OCI-LY3 (cell line): ENCODE data around the gene PIK3CA.

ENCODE experiments used
- H2AFZ ChIP-seq: fragments of 200-600, 300-600 bp; shearing (Covaris generic); 2 replicates; pipeline ENCODE4 v1.6.0; 2014; ENCODE audit warnings: antibody characterized with exemption, low read depth, low read length
- H3K27ac ChIP-seq: fragments of 200-600, 300-600 bp; sonication (generic); 2 replicates; pipeline ENCODE4 v1.5.1; 2014; ENCODE audit warnings: mild to moderate bottlenecking, low read length, moderate library complexity, mixed read lengths
- H3K27me3 ChIP-seq: fragments of 200-600, 300-600 bp; sonication (generic); 2 replicates; pipeline ENCODE4 v1.6.1; 2014; ENCODE audit warnings: low read depth, low read length, mixed read lengths
- H3K36me3 ChIP-seq: fragments of 200-600, 300-600 bp; sonication (generic); replicated peaks from 2 replicates; pipeline ENCODE3; 2014; ENCODE audit warnings: low read depth, low read length, mixed read lengths
- H3K4me1 ChIP-seq: fragments of 300-600, 200-600 bp; sonication (generic); 2 replicates; pipeline ENCODE4 v1.6.1; 2014; ENCODE audit warnings: low read length, mixed read lengths
- H3K4me2 ChIP-seq: fragments of 200-600, 300-600 bp; sonication (generic); 2 replicates; pipeline ENCODE4 v1.6.1; 2014; ENCODE audit warnings: low read length, mixed read lengths
- H3K4me3 ChIP-seq: fragments of 300-600, 200-600 bp; sonication (generic); 2 replicates; pipeline ENCODE4 v1.5.1; 2014; ENCODE audit warnings: antibody characterized with exemption, mild to moderate bottlenecking, low read length, moderate library complexity
- H3K79me2 ChIP-seq: fragments of 300-600, 200-600 bp; shearing (Covaris generic); 2 replicates; pipeline ENCODE4 v1.6.1; 2014; ENCODE audit warnings: mild to moderate bottlenecking, low read length, mixed read lengths
- H3K9ac ChIP-seq: fragments of 300-600, 200-600 bp; shearing (Covaris generic); 2 replicates; pipeline ENCODE4 v1.6.0; 2014; ENCODE audit warnings: mild to moderate bottlenecking, low read length, moderate library complexity
- H3K9me3 ChIP-seq: fragments of 200-600, 300-600 bp; shearing (Covaris generic); 2 replicates; pipeline ENCODE4 v1.6.1; 2014; ENCODE audit warnings: low read length, mixed read lengths; ENCODE audit not compliant: insufficient read depth
- H4K20me1 ChIP-seq: fragments of 200-600, 300-600 bp; sonication (generic); 2 replicates; pipeline ENCODE4 v1.6.1; 2016; ENCODE audit warnings: low read length, mixed read lengths; ENCODE audit not compliant: insufficient read depth
- EZH2phosphoT487 ChIP-seq: fragments of 200-600 bp; shearing (Covaris generic); IDR thresholded peaks from 2 replicates; pipeline ENCODE4 v1.6.1; 2018; ENCODE audit warnings: antibody characterized with exemption, mixed run types, low read depth
- TF ChIP-seq, protein P1 (sequence below): fragments of 200-600, 300-600 bp; sonication (generic); IDR thresholded peaks from 2 replicates; pipeline ENCODE4 v1.5.1; 2014; ENCODE audit warnings: antibody characterized with exemption, low read length, low read depth

The PIK3CA gene

DNA sequence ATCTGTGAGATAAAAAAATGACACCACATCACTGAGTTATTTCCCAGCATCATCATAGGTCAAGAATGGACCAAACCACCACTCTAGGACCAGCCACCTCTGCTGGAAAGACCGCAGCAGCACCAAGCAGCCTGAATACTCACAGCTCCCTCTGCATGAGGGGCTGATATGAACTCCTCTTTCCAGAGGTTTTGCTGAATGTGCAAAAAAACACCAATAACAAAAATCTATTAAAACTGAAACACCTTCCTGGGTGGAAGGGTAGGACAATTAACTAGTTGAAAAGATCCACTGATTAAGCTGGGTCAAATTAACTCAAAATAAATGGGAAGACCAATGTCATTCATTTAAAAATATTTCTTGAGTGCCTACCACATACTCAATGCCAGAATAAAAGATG, 131.7 kb downstream of the PIK3CA start:
- H3K79me2 ChIP-seq: no peaks in the 10 kb centered on the region
- no peak overlapping the region for H3K27ac ChIP-seq
- no peak overlapping the region for H3K4me2 ChIP-seq
- peaks cover 7% of the 10 kb centered on the region for H3K4me1 ChIP-seq
- no peaks in the 10 kb centered on the region for H4K20me1 ChIP-seq
- H2AFZ ChIP-seq: no peak overlapping the region
- no peaks in the 10 kb centered on the region for H3K36me3 ChIP-seq
- no peaks in the 10 kb centered on the region for H3K9me3 ChIP-seq
- no peak overlapping the region for H3K4me3 ChIP-seq
- TF ChIP-seq, protein P1, sequence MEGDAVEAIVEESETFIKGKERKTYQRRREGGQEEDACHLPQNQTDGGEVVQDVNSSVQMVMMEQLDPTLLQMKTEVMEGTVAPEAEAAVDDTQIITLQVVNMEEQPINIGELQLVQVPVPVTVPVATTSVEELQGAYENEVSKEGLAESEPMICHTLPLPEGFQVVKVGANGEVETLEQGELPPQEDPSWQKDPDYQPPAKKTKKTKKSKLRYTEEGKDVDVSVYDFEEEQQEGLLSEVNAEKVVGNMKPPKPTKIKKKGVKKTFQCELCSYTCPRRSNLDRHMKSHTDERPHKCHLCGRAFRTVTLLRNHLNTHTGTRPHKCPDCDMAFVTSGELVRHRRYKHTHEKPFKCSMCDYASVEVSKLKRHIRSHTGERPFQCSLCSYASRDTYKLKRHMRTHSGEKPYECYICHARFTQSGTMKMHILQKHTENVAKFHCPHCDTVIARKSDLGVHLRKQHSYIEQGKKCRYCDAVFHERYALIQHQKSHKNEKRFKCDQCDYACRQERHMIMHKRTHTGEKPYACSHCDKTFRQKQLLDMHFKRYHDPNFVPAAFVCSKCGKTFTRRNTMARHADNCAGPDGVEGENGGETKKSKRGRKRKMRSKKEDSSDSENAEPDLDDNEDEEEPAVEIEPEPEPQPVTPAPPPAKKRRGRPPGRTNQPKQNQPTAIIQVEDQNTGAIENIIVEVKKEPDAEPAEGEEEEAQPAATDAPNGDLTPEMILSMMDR: no peak
- TF ChIP-seq EZH2phosphoT487: no peak
- H3K9ac ChIP-seq: no peak overlapping the region
- peaks cover 6% of the 10 kb centered on the region; the same call in 1 of the 2 replicates for H3K27me3 ChIP-seq

DNA sequence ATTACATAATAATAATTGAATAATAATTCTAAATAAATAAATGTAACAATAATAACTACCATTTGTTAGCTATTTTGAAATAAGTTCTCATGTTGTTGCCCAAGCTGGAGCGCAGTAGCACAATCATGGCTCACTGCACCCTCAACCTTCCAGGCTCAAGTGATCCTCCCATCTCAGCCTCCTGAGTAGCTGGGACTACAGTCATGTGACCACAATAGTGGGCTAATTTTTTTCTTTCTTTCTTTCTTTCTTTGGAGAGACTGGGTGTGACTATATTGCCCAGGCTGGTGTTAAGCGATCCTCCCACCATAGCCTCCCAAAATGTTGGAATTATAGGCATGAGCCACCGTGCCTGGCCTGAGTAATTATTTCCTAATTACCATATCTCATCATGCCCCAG, 133.7 kb downstream of the PIK3CA start:
- Histone ChIP-seq H3K36me3 (no peaks in the 10 kb centered on the region), H2AFZ (no peak overlapping the region), H3K4me2 (no peak overlapping the region), H4K20me1 (no peaks in the 10 kb centered on the region), H3K4me3 (no peak overlapping the region), H3K27ac (no peak overlapping the region), H3K9ac (no peak overlapping the region), H3K4me1 (peaks cover 7% of the 10 kb centered on the region), H3K9me3 (no peaks in the 10 kb centered on the region), H3K79me2 (no peaks in the 10 kb centered on the region), H3K27me3 (peaks cover 6% of the 10 kb centered on the region; the same call in 1 of the 2 replicates)
- TF ChIP-seq EZH2phosphoT487: no peak
- TF ChIP-seq, protein P1: no peak

DNA sequence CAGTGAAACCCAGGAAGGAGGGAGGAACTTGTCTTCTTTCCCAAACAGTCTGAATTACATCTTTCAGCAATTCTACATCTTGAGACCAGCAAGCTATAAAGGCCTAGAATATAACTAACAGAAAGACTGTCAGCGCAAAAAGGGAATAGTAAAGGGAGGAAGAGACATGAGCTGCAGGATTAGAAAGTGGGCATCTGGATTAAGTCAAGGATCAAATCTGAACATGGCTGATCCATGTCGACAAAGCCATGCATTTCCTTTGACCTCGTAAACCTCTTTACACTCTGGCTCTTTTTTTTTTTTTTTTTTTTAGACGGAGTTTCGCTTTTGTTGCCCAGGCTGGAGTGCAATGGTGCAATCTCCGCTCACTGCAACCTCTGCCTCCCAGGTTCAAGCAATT, 138.2 kb downstream of the PIK3CA start:
- no peaks in the 10 kb centered on the region for H3K4me1 ChIP-seq
- no peak overlapping the region for H2AFZ ChIP-seq
- peaks cover 6% of the 10 kb centered on the region; the same call in 1 of the 2 replicates for H3K27me3 ChIP-seq
- H3K36me3 ChIP-seq: no peaks in the 10 kb centered on the region
- H3K79me2 ChIP-seq: no peaks in the 10 kb centered on the region
- no peak overlapping the region for H3K4me3 ChIP-seq
- H3K4me2 ChIP-seq: no peak overlapping the region
- no peak overlapping the region for H3K9ac ChIP-seq
- no peak for TF ChIP-seq EZH2phosphoT487
- TF ChIP-seq, protein P1: no peak
- no peaks in the 10 kb centered on the region for H4K20me1 ChIP-seq
- H3K27ac ChIP-seq: no peak overlapping the region
- no peaks in the 10 kb centered on the region for H3K9me3 ChIP-seq

DNA sequence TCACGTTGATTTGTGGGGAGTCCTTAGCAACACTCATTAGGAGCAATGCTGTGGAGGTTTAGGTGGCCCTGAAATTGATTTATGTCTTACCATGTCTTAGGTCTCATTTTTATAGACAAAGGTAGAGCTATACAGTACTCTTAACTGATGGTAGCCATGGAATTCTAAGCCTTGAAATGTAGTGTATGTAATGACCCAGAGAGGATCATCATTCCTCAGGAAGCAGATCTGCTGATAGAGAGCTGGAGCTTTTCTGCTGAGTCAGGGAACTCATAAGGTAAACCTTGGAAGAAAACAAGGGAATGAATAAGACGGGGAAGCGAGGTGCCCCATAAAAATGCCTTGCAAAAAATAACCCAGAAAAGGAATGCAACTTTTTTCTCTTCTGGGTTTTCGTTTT, 140.7 kb downstream of the PIK3CA start:
- peaks cover 14% of the 10 kb centered on the region; the same call in 1 of the 2 replicates for H3K27me3 ChIP-seq
- H3K27ac ChIP-seq: no peak overlapping the region
- no peak overlapping the region for H3K4me3 ChIP-seq

More for the DNA sequence above, 140.7 kb downstream of the PIK3CA start:
- H3K9me3 ChIP-seq: no peaks in the 10 kb centered on the region
- no peak overlapping the region for H2AFZ ChIP-seq
- TF ChIP-seq EZH2phosphoT487: no peak
- TF ChIP-seq, protein P1: no peak
- H3K9ac ChIP-seq: no peak overlapping the region
- no peaks in the 10 kb centered on the region for H4K20me1 ChIP-seq
- no peaks in the 10 kb centered on the region for H3K79me2 ChIP-seq
- no peaks in the 10 kb centered on the region for H3K4me1 ChIP-seq
- no peak overlapping the region for H3K4me2 ChIP-seq
- no peaks in the 10 kb centered on the region for H3K36me3 ChIP-seq
